ENCODE measurements around the gene TPCN2. TPM values are rescaled to one million over a fixed set of nuclear protein-coding genes. Genes with fewer than 3 reads are reported as not detected.

TPCN2 gene
- total and polyA plus RNA-seq, 11 donors: 4.1 to 17.6 (median 7.5) TPM

GRCh38 chr11:69093106-69093505 lies 44.4 kb downstream of the TPCN2 start:
- intact Hi-C loops (cut with DNase I): no loop called here
- Histone ChIP-seq H3K4me1 (peaks cover 0 to 29% (median 6%) of the 10 kb centered on the region in 12 donors), H3K36me3 (peaks cover 0 to 43% (median 11%) of the 10 kb centered on the region in 9 donors), H3K27me3 (no peaks in the 10 kb centered on the region), H3K4me3 (no peak overlapping the region), H3K27ac (no peak overlapping the region), H3K9me3 (peaks cover 0 to 6% (median 0%) of the 10 kb centered on the region in 12 donors)
- DNase-seq: peak in 1 of 5 donors; percentile 15
- 86 to 96% (median 90%) methylated on average over 10 of the region's 10 CpGs for WGBS, 4 donors
- ATAC-seq: no peak
- TF ChIP-seq CTCF (IDR thresholded peaks at IDR 0.05): no peak
- no peak for TF ChIP-seq POLR2A (IDR thresholded peaks at IDR 0.05)

GRCh38 chr11:69094111-69094914 lies 45.6 kb downstream of the TPCN2 start:
- TF ChIP-seq CTCF (IDR thresholded peaks at IDR 0.05): no peak
- TF ChIP-seq POLR2A (IDR thresholded peaks at IDR 0.05): no peak
- Histone ChIP-seq H3K27me3 (no peaks in the 10 kb centered on the region), H3K27ac (no peak overlapping the region), H3K4me1 (peaks cover 0 to 16% (median 0%) of the 10 kb centered on the region in 12 donors), H3K36me3 (peaks cover 0 to 34% (median 11%) of the 10 kb centered on the region in 9 donors), H3K4me3 (no peak overlapping the region), H3K9me3 (peaks cover 0 to 6% (median 0%) of the 10 kb centered on the region in 12 donors)
- no peak for DNase-seq
- WGBS, 4 donors: 64 to 74% (median 69%) methylated on average over 14 to 16 of the region's 16 CpGs
- intact Hi-C loops (cut with DNase I): no loop called here
- peak in 3 of 4 donors; percentile 13 to 30 (median 14) for ATAC-seq

GRCh38 chr11:69094915-69095290 lies 46.2 kb downstream of the TPCN2 start:
- no peaks in the 10 kb centered on the region for H3K27me3 ChIP-seq
- TF ChIP-seq POLR2A (IDR thresholded peaks at IDR 0.05): no peak
- TF ChIP-seq CTCF (IDR thresholded peaks at IDR 0.05): no peak
- H3K27ac ChIP-seq: no peak overlapping the region
- intact Hi-C loops (cut with DNase I): no loop called here
- no peak for DNase-seq
- WGBS, 4 donors: 67 to 80% (median 75%) methylated on average over 8 to 10 of the region's 10 CpGs
- peaks cover 0 to 6% (median 0%) of the 10 kb centered on the region in 12 donors for H3K9me3 ChIP-seq
- peaks cover 0 to 30% (median 8%) of the 10 kb centered on the region in 9 donors for H3K36me3 ChIP-seq
- H3K4me1 ChIP-seq: peaks cover 0 to 12% (median 0%) of the 10 kb centered on the region in 12 donors
- H3K4me3 ChIP-seq: no peak overlapping the region
- peak in 1 of 4 donors; percentile 4 for ATAC-seq

- H3K36me3 ChIP-seq: peaks cover 0 to 26% (median 7%) of the 10 kb centered on the region in 9 donors
- H3K27ac ChIP-seq: no peak overlapping the region
- no peak for TF ChIP-seq POLR2A (IDR thresholded peaks at IDR 0.05)
- TF ChIP-seq CTCF (IDR thresholded peaks at IDR 0.05): no peak
- no peaks in the 10 kb centered on the region for H3K27me3 ChIP-seq
- peaks cover 0 to 6% (median 0%) of the 10 kb centered on the region in 12 donors for H3K9me3 ChIP-seq
- peak in 2 of 4 donors; percentile 6 to 11 for ATAC-seq
- DNase-seq: no peak
- WGBS, 4 donors: 71 to 84% (median 80%) methylated on average over 1 to 10 of the region's 10 CpGs
- H3K4me3 ChIP-seq: no peak overlapping the region
- peaks cover 0 to 12% (median 0%) of the 10 kb centered on the region in 12 donors for H3K4me1 ChIP-seq
- intact Hi-C loops (cut with DNase I): no loop called here
Measured at GRCh38 chr11:69095300-69095699, 46.6 kb downstream of the TPCN2 start.

All from heart left ventricle (tissue), 16 donors.